GM12878 (cell line): ENCODE measurements around the gene TMEM163. TPM values are rescaled to one million over a fixed set of nuclear protein-coding genes. Genes with fewer than 3 reads are reported as not detected.

Experiments used
- ATAC-seq: fragments of 200-7000 bp; cut with Tn5 transposase; 3 replicates; pipeline ENCODE4 v1.9.1; 2020; ENCODE audit warnings: mild to moderate bottlenecking, moderate library complexity
- BruUV-seq: library from RNA; stranded (reverse); fragments of 400-500 nt; replicated peaks from 2 replicates; lab custom pipeline; 2021; lab: Mats Ljungman, UMichigan
- CTCF ChIA-PET: fragments of 300-600 bp; sonication (Branson Sonifier 250); formaldehyde crosslinking; extraction: SDS; loops from one replicate; lab custom pipeline; 2021; ENCODE audit warnings: inconsistent platforms; lab: Yijun Ruan, JAX
- POLR2A ChIA-PET: fragments of 350-600 bp; formaldehyde crosslinking; extraction: SDS; loops from one replicate; lab custom pipeline; 2021; ENCODE audit warnings: inconsistent platforms; lab: Charles Lee
- RAD21 ChIA-PET: fragments of 300-600 bp; sonication (Branson Sonifier 250); formaldehyde crosslinking; loops from one replicate; lab custom pipeline; 2023; ENCODE audit warnings: antibody characterized with exemption; ENCODE audit not compliant: unreplicated experiment; lab: Charles Lee
- SMC1A ChIA-PET: fragments of 300-600 bp; sonication (Branson Sonifier 250); formaldehyde crosslinking; loops from one replicate; lab custom pipeline; 2023; ENCODE audit not compliant: unreplicated experiment, uncharacterized antibody; lab: Charles Lee
- DNase-seq: peaks from one replicate; pipeline ENCODE4 v3.0.0-alpha.2; 2011; ENCODE audit warnings: low read depth, low spot score
- FAIRE-seq: peaks from 3 replicates; lab custom pipeline; 2011; peaks lifted over from hg19 to GRCh38; lab: Jason Lieb, UNC
- H2AFZ ChIP-seq: 2 replicates; pipeline ENCODE4 v1.6.0; 2011; ENCODE audit warnings: low read depth, low read length, control low read depth; ENCODE audit not compliant: control insufficient read depth
- H3K27ac ChIP-seq: 2 replicates; pipeline ENCODE4 v1.5.1; 2011; ENCODE audit warnings: control low read depth; ENCODE audit not compliant: control insufficient read depth, insufficient read depth
- H3K27me3 ChIP-seq, 2 experiments: replicated peaks in 1 of 2; 2 replicates each; pipeline versions ENCODE4 v1.6.0 to v1.6.1; 2011; ENCODE audit warnings: low read length in 1 of 2; ENCODE audit not compliant: control insufficient read depth in 2 of 2, insufficient read depth in 2 of 2
- H3K36me3 ChIP-seq, 2 experiments: 2 replicates each; pipeline ENCODE4 v1.5.1; 2011; ENCODE audit warnings: low read length in 1 of 2; ENCODE audit not compliant: control insufficient read depth in 2 of 2, insufficient read depth in 2 of 2
- H3K4me1 ChIP-seq: 2 replicates; pipeline ENCODE4 v1.6.1; 2011; ENCODE audit warnings: mild to moderate bottlenecking, low read length, moderate library complexity, mixed read lengths; ENCODE audit not compliant: control insufficient read depth, insufficient read depth
- H3K4me2 ChIP-seq: 2 replicates; pipeline ENCODE4 v1.6.0; 2011; ENCODE audit warnings: control low read depth; ENCODE audit not compliant: control insufficient read depth, insufficient read depth
- H3K4me3 ChIP-seq: fragments of 200-600 bp; sonication (generic); 2 replicates; pipeline ENCODE4 v1.5.1; 2016
- H3K79me2 ChIP-seq: 2 replicates; pipeline ENCODE4 v1.6.0; 2011; ENCODE audit warnings: low read length; ENCODE audit not compliant: control insufficient read depth, insufficient read depth
- H3K9ac ChIP-seq: 2 replicates; pipeline ENCODE4 v1.8.0; 2011; ENCODE audit warnings: low read length, control low read depth, mixed read lengths; ENCODE audit not compliant: control insufficient read depth, insufficient read depth
- H3K9me3 ChIP-seq: replicated peaks from 3 replicates; pipeline ENCODE4 v1.5.1; 2011; ENCODE audit warnings: mild to moderate bottlenecking, low read length; ENCODE audit not compliant: control insufficient read depth, insufficient read depth
- H4K20me1 ChIP-seq: 2 replicates; pipeline ENCODE4 v1.6.0; 2011; ENCODE audit not compliant: control insufficient read depth, insufficient read depth
- ASH2L ChIP-seq: fragments of 300-600, 200-600 bp; sonication (generic); IDR thresholded peaks from 2 replicates; pipeline ENCODE4 v1.6.1; 2017; ENCODE audit warnings: low read depth, mild to moderate bottlenecking, borderline replicate concordance
- RFX5 ChIP-seq: IDR thresholded peaks from 2 replicates; pipeline ENCODE4 v1.6.1; 2011; ENCODE audit warnings: low read depth, low read length, improper control_type of control experiment
- SREBF2 ChIP-seq: IDR thresholded peaks from 2 replicates; pipeline ENCODE4 v1.6.1; 2012; ENCODE audit warnings: mild to moderate bottlenecking, low read length
- ZSCAN29 ChIP-seq: fragments of 450-650 bp; IDR thresholded peaks from 2 replicates; pipeline ENCODE4 v1.6.1; 2017; ENCODE audit warnings: mild to moderate bottlenecking, moderate library complexity
- WGBS: methylation state at CpG from one replicate; pipeline ENCODE4 v1.1.6; 2016; ENCODE audit warnings: low lambda C conversion rate; ENCODE audit not compliant: insufficient replicate concordance, insufficient coverage; ENCODE audit errors: missing lambda C conversion rate; 5-methylcytosine and 5-hydroxymethylcytosine counted together
- in situ Hi-C: fragments of 300-500 bp; cut with MboI; formaldehyde crosslinking; loops from 9 replicates; pipeline ENCODE4 v1.14.3; 2018; ENCODE audit warnings: mixed read lengths
- intact Hi-C: fragments of 100-400 bp; cut with micrococcal nuclease; formaldehyde crosslinking; loops from one replicate; pipeline ENCODE4 v1.14.2; 2022; ENCODE audit not compliant: unreplicated experiment
- polyA plus RNA-seq, 11 experiments: library from polyadenylated mRNA; depleted of rRNA in 4 of 11; unstranded in 6 of 11; stranded (reverse) in 5 of 11; fragments of >200 nt; fragmentation: Nextera tagmentation in 4 of 11; fragmentation: Illumina TruSeq in 1 of 11; extraction: Ambion mirVana in 4 of 11; extraction: Trizol in 1 of 11; gene quantifications; 1 replicate in 1 of 11; 2 replicates in 10 of 11; pipeline versions ENCODE4 v1.2.1 to v1.2.3, GENCODE V29; 2011 to 2016; ENCODE audit warnings: inconsistent platforms in 2 of 11, missing spikeins in 2 of 11, low read depth in 1 of 11
- total RNA-seq, 4 experiments: library from RNA; depleted of rRNA in 3 of 4; stranded (reverse); fragments of >200 nt in 3 of 4; fragmentation: Illumina TruSeq in 1 of 4; extraction: Trizol in 1 of 4; gene quantifications; 2 replicates each; pipeline versions ENCODE4 v1.2.1 to v1.2.3, GENCODE V29; 2013 to 2021
- TF ChIP-seq, protein P1 (sequence below): IDR thresholded peaks from 2 replicates; pipeline ENCODE4 v1.6.1; 2011; ENCODE audit warnings: borderline replicate concordance, low read depth, mild to moderate bottlenecking, moderate library complexity, mixed read lengths, low read length; ENCODE audit not compliant: insufficient read depth; ENCODE audit errors: extremely low read length
- TF ChIP-seq, protein P2 (sequence below): fragments of 450-650 bp; IDR thresholded peaks from 2 replicates; pipeline ENCODE4 v1.6.1; 2017; ENCODE audit warnings: mild to moderate bottlenecking, moderate library complexity
- TF ChIP-seq, protein P3 (sequence below): fragments of 450-650 bp; IDR thresholded peaks from 2 replicates; pipeline ENCODE4 v1.6.1; 2017; ENCODE audit warnings: antibody characterized with exemption, mild to moderate bottlenecking, moderate library complexity
- TF ChIP-seq, protein P4 (sequence below): fragments of 450-650 bp; conservative IDR thresholded peaks from 2 replicates; pipeline ENCODE4 v1.6.1; 2017; ENCODE audit warnings: mild to moderate bottlenecking, moderate library complexity

The TMEM163 gene
- total and polyA plus RNA-seq, 10 of the 15 experiments (the other 5 are each of a cell fraction or from before 2014, with no cell fraction given), result 0.05 to 0.11 (median 0.07) TPM; not detected in 4

DNA sequence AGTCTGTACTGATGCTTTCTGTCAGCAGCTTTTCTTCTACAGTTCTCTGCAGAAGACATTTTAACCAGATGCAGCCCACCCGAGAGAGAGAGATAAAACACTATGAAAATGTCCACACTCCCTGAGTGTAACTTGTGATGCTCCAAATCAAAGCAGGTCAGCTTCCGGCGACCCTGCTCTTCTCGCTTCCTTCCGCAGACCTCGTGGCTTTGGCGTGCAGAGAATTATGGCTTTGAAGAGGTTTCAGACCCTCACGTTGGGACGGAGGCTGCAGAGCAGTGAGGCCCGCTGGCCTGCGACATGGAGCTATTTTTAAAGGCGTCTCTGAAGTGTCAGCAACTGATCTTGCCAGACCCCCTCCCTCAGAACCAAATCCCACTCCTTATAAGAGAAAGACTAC, 41.8 kb downstream of the TMEM163 start:
- DNase-seq (no peak), ATAC-seq (no peak), FAIRE-seq (no peak)
- H3K9ac ChIP-seq, result no peak overlapping the region
- H3K4me2 ChIP-seq, result no peak overlapping the region
- H3K4me3 ChIP-seq, result no peak overlapping the region
- no peaks in the 10 kb centered on the region for H3K9me3 ChIP-seq
- POLR2A ChIA-PET, result no interaction called here
- H3K4me1 ChIP-seq, result peaks cover 4% of the 10 kb centered on the region; the same call in 1 of the 2 replicates
- RAD21 ChIA-PET, result no interaction called here
- H3K79me2 ChIP-seq, result no peaks in the 10 kb centered on the region
- in situ Hi-C loops (no loop called here), intact Hi-C loops (no loop called here)
- no peak overlapping the region for H2AFZ ChIP-seq
- WGBS, result 44% methylated on average over 12 of the region's 12 CpGs
- no peak overlapping the region for H3K27ac ChIP-seq
- no TSS peak for BruUV-seq
- CTCF ChIA-PET, result no interaction called here
- SMC1A ChIA-PET, result no interaction called here
- H3K36me3 ChIP-seq, result no peaks in the 10 kb centered on the region
- no peaks in the 10 kb centered on the region for H3K27me3 ChIP-seq
- H4K20me1 ChIP-seq, result no peaks in the 10 kb centered on the region
- TF ChIP-seq SREBF2, result no peak
- no peak for TF ChIP-seq ASH2L
- TF ChIP-seq, protein P1, sequence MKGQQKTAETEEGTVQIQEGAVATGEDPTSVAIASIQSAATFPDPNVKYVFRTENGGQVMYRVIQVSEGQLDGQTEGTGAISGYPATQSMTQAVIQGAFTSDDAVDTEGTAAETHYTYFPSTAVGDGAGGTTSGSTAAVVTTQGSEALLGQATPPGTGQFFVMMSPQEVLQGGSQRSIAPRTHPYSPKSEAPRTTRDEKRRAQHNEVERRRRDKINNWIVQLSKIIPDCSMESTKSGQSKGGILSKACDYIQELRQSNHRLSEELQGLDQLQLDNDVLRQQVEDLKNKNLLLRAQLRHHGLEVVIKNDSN, result no peak
- TF ChIP-seq, protein P2, sequence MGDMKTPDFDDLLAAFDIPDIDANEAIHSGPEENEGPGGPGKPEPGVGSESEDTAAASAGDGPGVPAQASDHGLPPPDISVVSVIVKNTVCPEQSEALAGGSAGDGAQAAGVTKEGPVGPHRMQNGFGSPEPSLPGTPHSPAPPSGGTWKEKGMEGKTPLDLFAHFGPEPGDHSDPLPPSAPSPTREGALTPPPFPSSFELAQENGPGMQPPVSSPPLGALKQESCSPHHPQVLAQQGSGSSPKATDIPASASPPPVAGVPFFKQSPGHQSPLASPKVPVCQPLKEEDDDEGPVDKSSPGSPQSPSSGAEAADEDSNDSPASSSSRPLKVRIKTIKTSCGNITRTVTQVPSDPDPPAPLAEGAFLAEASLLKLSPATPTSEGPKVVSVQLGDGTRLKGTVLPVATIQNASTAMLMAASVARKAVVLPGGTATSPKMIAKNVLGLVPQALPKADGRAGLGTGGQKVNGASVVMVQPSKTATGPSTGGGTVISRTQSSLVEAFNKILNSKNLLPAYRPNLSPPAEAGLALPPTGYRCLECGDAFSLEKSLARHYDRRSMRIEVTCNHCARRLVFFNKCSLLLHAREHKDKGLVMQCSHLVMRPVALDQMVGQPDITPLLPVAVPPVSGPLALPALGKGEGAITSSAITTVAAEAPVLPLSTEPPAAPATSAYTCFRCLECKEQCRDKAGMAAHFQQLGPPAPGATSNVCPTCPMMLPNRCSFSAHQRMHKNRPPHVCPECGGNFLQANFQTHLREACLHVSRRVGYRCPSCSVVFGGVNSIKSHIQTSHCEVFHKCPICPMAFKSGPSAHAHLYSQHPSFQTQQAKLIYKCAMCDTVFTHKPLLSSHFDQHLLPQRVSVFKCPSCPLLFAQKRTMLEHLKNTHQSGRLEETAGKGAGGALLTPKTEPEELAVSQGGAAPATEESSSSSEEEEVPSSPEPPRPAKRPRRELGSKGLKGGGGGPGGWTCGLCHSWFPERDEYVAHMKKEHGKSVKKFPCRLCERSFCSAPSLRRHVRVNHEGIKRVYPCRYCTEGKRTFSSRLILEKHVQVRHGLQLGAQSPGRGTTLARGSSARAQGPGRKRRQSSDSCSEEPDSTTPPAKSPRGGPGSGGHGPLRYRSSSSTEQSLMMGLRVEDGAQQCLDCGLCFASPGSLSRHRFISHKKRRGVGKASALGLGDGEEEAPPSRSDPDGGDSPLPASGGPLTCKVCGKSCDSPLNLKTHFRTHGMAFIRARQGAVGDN, result no peak
- TF ChIP-seq ZSCAN29, result no peak
- TF ChIP-seq, protein P3, sequence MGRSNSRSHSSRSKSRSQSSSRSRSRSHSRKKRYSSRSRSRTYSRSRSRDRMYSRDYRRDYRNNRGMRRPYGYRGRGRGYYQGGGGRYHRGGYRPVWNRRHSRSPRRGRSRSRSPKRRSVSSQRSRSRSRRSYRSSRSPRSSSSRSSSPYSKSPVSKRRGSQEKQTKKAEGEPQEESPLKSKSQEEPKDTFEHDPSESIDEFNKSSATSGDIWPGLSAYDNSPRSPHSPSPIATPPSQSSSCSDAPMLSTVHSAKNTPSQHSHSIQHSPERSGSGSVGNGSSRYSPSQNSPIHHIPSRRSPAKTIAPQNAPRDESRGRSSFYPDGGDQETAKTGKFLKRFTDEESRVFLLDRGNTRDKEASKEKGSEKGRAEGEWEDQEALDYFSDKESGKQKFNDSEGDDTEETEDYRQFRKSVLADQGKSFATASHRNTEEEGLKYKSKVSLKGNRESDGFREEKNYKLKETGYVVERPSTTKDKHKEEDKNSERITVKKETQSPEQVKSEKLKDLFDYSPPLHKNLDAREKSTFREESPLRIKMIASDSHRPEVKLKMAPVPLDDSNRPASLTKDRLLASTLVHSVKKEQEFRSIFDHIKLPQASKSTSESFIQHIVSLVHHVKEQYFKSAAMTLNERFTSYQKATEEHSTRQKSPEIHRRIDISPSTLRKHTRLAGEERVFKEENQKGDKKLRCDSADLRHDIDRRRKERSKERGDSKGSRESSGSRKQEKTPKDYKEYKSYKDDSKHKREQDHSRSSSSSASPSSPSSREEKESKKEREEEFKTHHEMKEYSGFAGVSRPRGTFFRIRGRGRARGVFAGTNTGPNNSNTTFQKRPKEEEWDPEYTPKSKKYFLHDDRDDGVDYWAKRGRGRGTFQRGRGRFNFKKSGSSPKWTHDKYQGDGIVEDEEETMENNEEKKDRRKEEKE, result no peak
- TF ChIP-seq, protein P4, sequence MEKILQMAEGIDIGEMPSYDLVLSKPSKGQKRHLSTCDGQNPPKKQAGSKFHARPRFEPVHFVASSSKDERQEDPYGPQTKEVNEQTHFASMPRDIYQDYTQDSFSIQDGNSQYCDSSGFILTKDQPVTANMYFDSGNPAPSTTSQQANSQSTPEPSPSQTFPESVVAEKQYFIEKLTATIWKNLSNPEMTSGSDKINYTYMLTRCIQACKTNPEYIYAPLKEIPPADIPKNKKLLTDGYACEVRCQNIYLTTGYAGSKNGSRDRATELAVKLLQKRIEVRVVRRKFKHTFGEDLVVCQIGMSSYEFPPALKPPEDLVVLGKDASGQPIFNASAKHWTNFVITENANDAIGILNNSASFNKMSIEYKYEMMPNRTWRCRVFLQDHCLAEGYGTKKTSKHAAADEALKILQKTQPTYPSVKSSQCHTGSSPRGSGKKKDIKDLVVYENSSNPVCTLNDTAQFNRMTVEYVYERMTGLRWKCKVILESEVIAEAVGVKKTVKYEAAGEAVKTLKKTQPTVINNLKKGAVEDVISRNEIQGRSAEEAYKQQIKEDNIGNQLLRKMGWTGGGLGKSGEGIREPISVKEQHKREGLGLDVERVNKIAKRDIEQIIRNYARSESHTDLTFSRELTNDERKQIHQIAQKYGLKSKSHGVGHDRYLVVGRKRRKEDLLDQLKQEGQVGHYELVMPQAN, result no peak
- no peak for TF ChIP-seq RFX5
